Measurements from ENCODE around the gene SPACA7. TPM values are rescaled to one million over a fixed set of nuclear protein-coding genes. Genes with fewer than 3 reads are reported as not detected.

The SPACA7 gene
- total RNA-seq, 1 experiment from 2014 or later, result not detected

- no peaks in the 10 kb centered on the region for H3K36me3 ChIP-seq (ENCODE audit: control insufficient read depth in 1 of 2, insufficient read depth in 2 of 2, low read length in 2 of 2)
- no peak overlapping the region for H3K4me2 ChIP-seq (ENCODE audit: low read length)
- no peaks in the 10 kb centered on the region for H3K79me2 ChIP-seq (ENCODE audit: insufficient read depth, low read length)
- no peak overlapping the region for H3K9ac ChIP-seq (ENCODE audit: low read length)
- H3K27ac ChIP-seq (ENCODE audit: low read depth, low read length), result no peak overlapping the region
- H3K27me3 ChIP-seq (ENCODE audit: insufficient read depth, low read length), result peaks cover 5% of the 10 kb centered on the region; the same call in 1 of the 2 replicates
- H4K20me1 ChIP-seq (ENCODE audit: insufficient read depth), result no peaks in the 10 kb centered on the region
- POLR2A ChIA-PET, result no interaction called here
- CTCF ChIA-PET, result no interaction called here
- H3K4me1 ChIP-seq (ENCODE audit: control insufficient read depth in 1 of 2, insufficient read depth in 2 of 2, low read length in 2 of 2), result no peaks in the 10 kb centered on the region
- ATAC-seq (no peak), DNase-seq (ENCODE audit: low read depth, low spot score) (no peak)
- no peak overlapping the region for H2AFZ ChIP-seq (ENCODE audit: low read depth, low read length, poor library complexity, severe bottlenecking)
- RAD21 ChIA-PET (ENCODE audit: low non-redundant PET in 1 of 2, low total read pairs in 2 of 2, uncharacterized antibody in 2 of 2, unreplicated experiment in 2 of 2), result no interaction called here
- BruUV-seq (replicated peaks), result no TSS peak
- intact Hi-C loops (cut with micrococcal nuclease), result no loop called here
- H3K9me3 ChIP-seq (ENCODE audit: control insufficient read depth in 1 of 2, insufficient read depth in 1 of 2, low read depth in 1 of 2, low read length in 2 of 2), result peaks cover 0 to 10% of the 10 kb centered on the region in 2 experiments; a peak in 1 of 4 replicates
- no peak overlapping the region for H3K4me3 ChIP-seq (replicated peaks in 1 of 2; ENCODE audit: low read depth in 1 of 2, low read length in 2 of 2)
- H3K9me2 ChIP-seq (ENCODE audit: insufficient read depth), result no peaks in the 10 kb centered on the region
- TF ChIP-seq CEBPB (IDR thresholded peaks at IDR 0.05; ENCODE audit: low read depth) (no peak), POLR2A (IDR thresholded peaks at IDR 0.05; ENCODE audit: borderline replicate concordance, extremely low read depth, insufficient read depth, insufficient read length) (no peak), FOSL1 (IDR thresholded peaks at IDR 0.05; ENCODE audit: low read depth) (no peak), RAD21 (IDR thresholded peaks at IDR 0.05; ENCODE audit: low read depth) (no peak), ZFX (IDR thresholded peaks at IDR 0.05) (no peak), ELF1 (IDR thresholded peaks at IDR 0.05; ENCODE audit: borderline replicate concordance, low read depth) (no peak), ZNF274 (IDR thresholded peaks at IDR 0.05; ENCODE audit: low read depth, low read length) (no peak), TCF7L2 (IDR thresholded peaks at IDR 0.05; ENCODE audit: borderline replicate concordance, extremely low read depth, insufficient read depth, insufficient read length) (no peak), EZH2phosphoT487 (IDR thresholded peaks at IDR 0.05; ENCODE audit: borderline replicate concordance) (no peak), JUND (IDR thresholded peaks at IDR 0.05) (no peak), SRF (IDR thresholded peaks at IDR 0.05; ENCODE audit: low read depth) (no peak)
- TF ChIP-seq, protein P1, sequence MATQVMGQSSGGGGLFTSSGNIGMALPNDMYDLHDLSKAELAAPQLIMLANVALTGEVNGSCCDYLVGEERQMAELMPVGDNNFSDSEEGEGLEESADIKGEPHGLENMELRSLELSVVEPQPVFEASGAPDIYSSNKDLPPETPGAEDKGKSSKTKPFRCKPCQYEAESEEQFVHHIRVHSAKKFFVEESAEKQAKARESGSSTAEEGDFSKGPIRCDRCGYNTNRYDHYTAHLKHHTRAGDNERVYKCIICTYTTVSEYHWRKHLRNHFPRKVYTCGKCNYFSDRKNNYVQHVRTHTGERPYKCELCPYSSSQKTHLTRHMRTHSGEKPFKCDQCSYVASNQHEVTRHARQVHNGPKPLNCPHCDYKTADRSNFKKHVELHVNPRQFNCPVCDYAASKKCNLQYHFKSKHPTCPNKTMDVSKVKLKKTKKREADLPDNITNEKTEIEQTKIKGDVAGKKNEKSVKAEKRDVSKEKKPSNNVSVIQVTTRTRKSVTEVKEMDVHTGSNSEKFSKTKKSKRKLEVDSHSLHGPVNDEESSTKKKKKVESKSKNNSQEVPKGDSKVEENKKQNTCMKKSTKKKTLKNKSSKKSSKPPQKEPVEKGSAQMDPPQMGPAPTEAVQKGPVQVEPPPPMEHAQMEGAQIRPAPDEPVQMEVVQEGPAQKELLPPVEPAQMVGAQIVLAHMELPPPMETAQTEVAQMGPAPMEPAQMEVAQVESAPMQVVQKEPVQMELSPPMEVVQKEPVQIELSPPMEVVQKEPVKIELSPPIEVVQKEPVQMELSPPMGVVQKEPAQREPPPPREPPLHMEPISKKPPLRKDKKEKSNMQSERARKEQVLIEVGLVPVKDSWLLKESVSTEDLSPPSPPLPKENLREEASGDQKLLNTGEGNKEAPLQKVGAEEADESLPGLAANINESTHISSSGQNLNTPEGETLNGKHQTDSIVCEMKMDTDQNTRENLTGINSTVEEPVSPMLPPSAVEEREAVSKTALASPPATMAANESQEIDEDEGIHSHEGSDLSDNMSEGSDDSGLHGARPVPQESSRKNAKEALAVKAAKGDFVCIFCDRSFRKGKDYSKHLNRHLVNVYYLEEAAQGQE (IDR thresholded peaks at IDR 0.05; ENCODE audit: low read depth), result no peak
Measured at GRCh38 chr13:112363867-112364528, 12.2 kb upstream of the SPACA7 start.

Data from HCT116 (cell line).